Mesendoderm (in vitro differentiated cells): Measurements from ENCODE around the gene ABCC5.

ENCODE experiments used
- DNase-seq: peaks from one replicate; pipeline ENCODE4 v3.0.0; 2013
- H2AK5ac ChIP-seq: 2 replicates; pipeline ENCODE4 v1.6.1; 2013; ENCODE audit warnings: low read length, inconsistent platforms
- H2BK120ac ChIP-seq: 2 replicates; pipeline ENCODE4 v1.6.1; 2013; ENCODE audit warnings: low read depth, mild to moderate bottlenecking, low read length, moderate library complexity, mixed read lengths
- H2BK15ac ChIP-seq: replicated peaks from 2 replicates; pipeline ENCODE4 v1.6.1; 2013; ENCODE audit warnings: low read depth, mild to moderate bottlenecking, moderate library complexity
- H2BK5ac ChIP-seq: 2 replicates; pipeline ENCODE4 v1.6.1; 2013; ENCODE audit warnings: low read length, inconsistent platforms
- H3K18ac ChIP-seq: 2 replicates; pipeline ENCODE4 v1.6.1; 2013; ENCODE audit warnings: mild to moderate bottlenecking, low read length, mixed read lengths
- H3K23ac ChIP-seq: one replicate; pipeline ENCODE4 v1.6.1; 2013; ENCODE audit warnings: low read length
- H3K27ac ChIP-seq: 2 replicates; pipeline ENCODE4 v1.5.1; 2013; ENCODE audit warnings: low read depth, mild to moderate bottlenecking, inconsistent platforms, low read length, moderate library complexity
- H3K27me3 ChIP-seq: 2 replicates; pipeline ENCODE4 v1.6.1; 2013; ENCODE audit warnings: low read length, control low read depth, mild to moderate bottlenecking, inconsistent platforms; ENCODE audit not compliant: insufficient read depth, poor library complexity
- H3K36me3 ChIP-seq: 2 replicates; pipeline ENCODE4 v1.6.1; 2013; ENCODE audit warnings: low read length, inconsistent platforms; ENCODE audit not compliant: control insufficient read depth, insufficient read depth
- H3K4ac ChIP-seq: one replicate; pipeline ENCODE4 v1.6.1; 2013; ENCODE audit warnings: low read depth, mild to moderate bottlenecking, low read length, moderate library complexity
- H3K4me1 ChIP-seq: 2 replicates; pipeline ENCODE4 v1.6.1; 2013; ENCODE audit warnings: low read depth, low read length, inconsistent platforms; ENCODE audit not compliant: control insufficient read depth
- H3K4me2 ChIP-seq: 2 replicates; pipeline ENCODE4 v1.6.1; 2013; ENCODE audit warnings: low read length
- H3K4me3 ChIP-seq: 2 replicates; pipeline ENCODE4 v1.5.1; 2013; ENCODE audit warnings: mild to moderate bottlenecking, low read length
- H3K56ac ChIP-seq: one replicate; pipeline ENCODE4 v1.6.1; 2013; ENCODE audit warnings: low read length
- H3K79me1 ChIP-seq: 2 replicates; pipeline ENCODE4 v1.6.1; 2013; ENCODE audit warnings: low read length, inconsistent platforms
- H3K79me2 ChIP-seq: 2 replicates; pipeline ENCODE4 v1.6.1; 2013; ENCODE audit warnings: mild to moderate bottlenecking, low read length; ENCODE audit not compliant: control insufficient read depth, insufficient read depth
- H3K9ac ChIP-seq: 2 replicates; pipeline ENCODE4 v1.6.1; 2013; ENCODE audit warnings: low read length, inconsistent platforms
- H4K5ac ChIP-seq: one replicate; pipeline ENCODE4 v1.6.1; 2013; ENCODE audit warnings: low read length
- H4K8ac ChIP-seq: one replicate; pipeline ENCODE4 v1.6.1; 2013; ENCODE audit warnings: low read depth, mild to moderate bottlenecking, control low read depth, low read length, moderate library complexity
- WGBS: extraction: QIAGEN DNeasy Blood & Tissue Kit; methylation state at CpG from one replicate; pipeline ENCODE4 v1.1.7; 2013; ENCODE audit warnings: low lambda C conversion rate, missing lambda C conversion rate; ENCODE audit not compliant: insufficient coverage; ENCODE audit errors: extremely low coverage; 5-methylcytosine and 5-hydroxymethylcytosine counted together

Gene ABCC5

DNA sequence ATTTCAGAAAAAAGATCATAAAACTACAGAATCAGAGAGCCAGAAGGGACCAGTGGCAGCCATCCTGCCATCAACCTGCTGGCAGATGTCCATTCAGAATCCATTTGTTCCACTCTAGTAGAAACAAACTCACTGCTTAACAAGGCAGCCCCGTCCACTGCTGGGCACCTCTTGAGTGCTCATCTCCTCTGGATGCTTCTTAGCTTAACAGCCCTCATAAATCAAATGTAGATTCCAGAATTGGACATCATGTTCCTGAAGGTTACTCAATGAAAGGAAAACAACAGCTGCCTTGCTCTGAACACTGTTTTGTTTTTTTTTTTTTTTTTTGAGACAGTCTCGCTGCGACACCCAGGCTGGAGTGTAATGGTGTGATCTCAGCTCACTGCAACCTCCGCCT, 37.3 kb downstream of the ABCC5 start:
- DNase-seq, result no peak
- H3K36me3 ChIP-seq, result peaks cover 3% of the 10 kb centered on the region
- H3K27ac ChIP-seq, result no peak overlapping the region

GRCh38 chr3:183975981-183976662, 41.6 kb downstream of the ABCC5 start:
- Histone ChIP-seq H2AK5ac (no peak overlapping the region), H3K36me3 (no peaks in the 10 kb centered on the region)
- WGBS, result no CpG with 5 or more reads among the region's 10 CpGs

More for the DNA sequence above, 37.3 kb downstream of the ABCC5 start:
- H3K4me2 ChIP-seq, result no peak overlapping the region
- no peak overlapping the region for H3K9ac ChIP-seq
- H3K79me2 ChIP-seq, result no peaks in the 10 kb centered on the region
- H3K4me1 ChIP-seq, result no peaks in the 10 kb centered on the region
- no peak overlapping the region for H3K4ac ChIP-seq
- no peak overlapping the region for H4K5ac ChIP-seq
- no peak overlapping the region for H2BK120ac ChIP-seq
- H2AK5ac ChIP-seq, result no peak overlapping the region
- no peak overlapping the region for H4K8ac ChIP-seq
- H2BK5ac ChIP-seq, result no peak overlapping the region
- no peaks in the 10 kb centered on the region for H3K79me1 ChIP-seq
- WGBS, result no CpG with 5 or more reads among the region's 4 CpGs
- H3K23ac ChIP-seq, result no peak overlapping the region
- no peak overlapping the region for H3K18ac ChIP-seq
- no peaks in the 10 kb centered on the region for H3K27me3 ChIP-seq
- H3K4me3 ChIP-seq, result no peak overlapping the region
- H2BK15ac ChIP-seq, result no peak overlapping the region
- H3K56ac ChIP-seq, result no peak overlapping the region

DNA sequence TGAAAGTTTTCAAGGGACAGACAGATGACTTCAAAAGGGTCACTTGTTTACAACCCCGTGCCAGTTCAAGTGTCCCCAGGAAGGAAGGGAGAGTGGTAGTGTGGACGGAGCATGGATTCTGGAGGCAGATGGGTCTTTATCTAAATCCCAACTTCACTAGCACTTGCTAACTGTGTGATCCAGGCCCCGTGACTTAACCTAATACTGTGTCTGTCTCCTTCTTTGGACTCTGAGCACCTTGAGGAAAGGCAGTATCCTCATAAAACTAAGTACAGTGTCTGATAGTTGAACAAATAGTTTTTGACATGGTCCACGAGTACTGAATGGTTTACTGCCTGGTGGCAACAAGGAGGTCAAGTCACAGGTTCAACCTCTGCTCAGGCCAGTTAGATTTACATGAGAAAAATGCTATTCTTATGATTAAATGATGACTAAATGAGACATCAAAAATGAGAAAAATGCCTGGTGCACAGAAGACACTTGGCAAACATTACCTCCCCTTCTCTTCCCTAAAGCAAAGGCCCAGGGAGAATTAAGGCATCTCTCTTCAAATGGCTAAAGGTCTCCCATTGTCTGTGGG, 48.9 kb downstream of the ABCC5 start:
- no peak overlapping the region for H3K18ac ChIP-seq
- H2AK5ac ChIP-seq, result no peak overlapping the region
- H3K79me1 ChIP-seq, result no peaks in the 10 kb centered on the region
- H3K27me3 ChIP-seq, result no peaks in the 10 kb centered on the region
- no peak overlapping the region for H2BK5ac ChIP-seq
- no CpG with 5 or more reads among the region's 4 CpGs for WGBS
- no peak overlapping the region for H4K8ac ChIP-seq
- no peak for DNase-seq
- no peak overlapping the region for H3K9ac ChIP-seq
- no peak overlapping the region for H3K4ac ChIP-seq
- no peak overlapping the region for H3K4me3 ChIP-seq
- peaks cover 7% of the 10 kb centered on the region for H3K36me3 ChIP-seq
- no peak overlapping the region for H3K27ac ChIP-seq
- no peaks in the 10 kb centered on the region for H3K79me2 ChIP-seq
- no peak overlapping the region for H3K4me2 ChIP-seq
- H3K56ac ChIP-seq, result no peak overlapping the region
- H4K5ac ChIP-seq, result no peak overlapping the region
- H2BK120ac ChIP-seq, result no peak overlapping the region
- no peak overlapping the region for H2BK15ac ChIP-seq
- no peak overlapping the region for H3K23ac ChIP-seq
- H3K4me1 ChIP-seq, result no peaks in the 10 kb centered on the region

More at GRCh38 chr3:183975981-183976662, 41.6 kb downstream of the ABCC5 start:
- H3K4me2 ChIP-seq, result no peak overlapping the region
- H3K23ac ChIP-seq, result no peak overlapping the region
- no peak overlapping the region for H3K9ac ChIP-seq
- no peaks in the 10 kb centered on the region for H3K79me1 ChIP-seq
- H3K4ac ChIP-seq, result no peak overlapping the region
- H2BK5ac ChIP-seq, result no peak overlapping the region
- no peak overlapping the region for H4K5ac ChIP-seq
- H2BK15ac ChIP-seq, result no peak overlapping the region
- H3K4me1 ChIP-seq, result no peaks in the 10 kb centered on the region
- no peak overlapping the region for H3K18ac ChIP-seq
- no peaks in the 10 kb centered on the region for H3K79me2 ChIP-seq
- no peak overlapping the region for H2BK120ac ChIP-seq
- H3K56ac ChIP-seq, result no peak overlapping the region
- peak; percentile 22 for DNase-seq
- no peak overlapping the region for H3K27ac ChIP-seq
- no peak overlapping the region for H3K4me3 ChIP-seq
- no peak overlapping the region for H4K8ac ChIP-seq
- no peaks in the 10 kb centered on the region for H3K27me3 ChIP-seq

DNA sequence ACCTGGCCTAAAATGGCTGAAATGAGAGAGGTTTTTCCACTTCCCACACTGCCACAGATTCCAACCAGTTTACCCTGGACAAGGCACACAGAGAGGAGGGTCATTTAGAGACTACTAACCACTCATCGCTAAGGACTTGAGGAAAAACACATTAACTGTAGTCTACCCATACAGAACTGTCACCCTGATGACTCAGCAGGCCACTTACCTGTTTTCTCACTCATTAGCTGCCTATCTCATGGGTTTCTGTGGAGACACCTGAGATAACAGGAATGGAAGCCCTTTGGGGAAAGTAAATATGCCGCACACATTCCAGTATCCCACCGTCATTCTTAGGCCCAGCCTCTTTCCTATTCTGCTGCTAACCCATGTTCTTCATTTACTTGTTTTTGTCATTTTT, 50.0 kb downstream of the ABCC5 start:
- H3K23ac ChIP-seq, result no peak overlapping the region
- H2BK15ac ChIP-seq, result no peak overlapping the region
- no peak overlapping the region for H3K56ac ChIP-seq
- no peak overlapping the region for H3K27ac ChIP-seq
- DNase-seq, result peak; percentile 43
- H2BK120ac ChIP-seq, result no peak overlapping the region
- H4K8ac ChIP-seq, result no peak overlapping the region
- no CpG with 5 or more reads among the region's 3 CpGs for WGBS
- no peak overlapping the region for H2AK5ac ChIP-seq
- no peaks in the 10 kb centered on the region for H3K79me1 ChIP-seq
- no peaks in the 10 kb centered on the region for H3K27me3 ChIP-seq
- H3K18ac ChIP-seq, result no peak overlapping the region
- H2BK5ac ChIP-seq, result no peak overlapping the region
- H3K4me2 ChIP-seq, result no peak overlapping the region
- H3K79me2 ChIP-seq, result no peaks in the 10 kb centered on the region
- no peak overlapping the region for H3K4ac ChIP-seq
- no peak overlapping the region for H3K4me3 ChIP-seq
- H3K4me1 ChIP-seq, result no peaks in the 10 kb centered on the region
- H3K9ac ChIP-seq, result no peak overlapping the region
- no peak overlapping the region for H4K5ac ChIP-seq
- peaks cover 7% of the 10 kb centered on the region for H3K36me3 ChIP-seq

GRCh38 chr3:183966361-183966791, 51.3 kb downstream of the ABCC5 start:
- Histone ChIP-seq H3K18ac (no peak overlapping the region), H3K79me1 (no peaks in the 10 kb centered on the region), H2AK5ac (no peak overlapping the region), H3K9ac (no peak overlapping the region), H4K8ac (no peak overlapping the region), H2BK15ac (no peak overlapping the region), H3K36me3 (peaks cover 7% of the 10 kb centered on the region), H3K4me1 (no peaks in the 10 kb centered on the region), H3K23ac (no peak overlapping the region), H3K4me3 (no peak overlapping the region), H4K5ac (no peak overlapping the region), H3K56ac (no peak overlapping the region), H3K4ac (no peak overlapping the region), H2BK5ac (no peak overlapping the region), H3K27ac (no peak overlapping the region), H2BK120ac (no peak overlapping the region), H3K79me2 (no peaks in the 10 kb centered on the region), H3K27me3 (no peaks in the 10 kb centered on the region), H3K4me2 (no peak overlapping the region)
- DNase-seq, result no peak
- no CpG with 5 or more reads among the region's 4 CpGs for WGBS
